ENCODE data around the gene CDH11.

The CDH11 gene

DNA sequence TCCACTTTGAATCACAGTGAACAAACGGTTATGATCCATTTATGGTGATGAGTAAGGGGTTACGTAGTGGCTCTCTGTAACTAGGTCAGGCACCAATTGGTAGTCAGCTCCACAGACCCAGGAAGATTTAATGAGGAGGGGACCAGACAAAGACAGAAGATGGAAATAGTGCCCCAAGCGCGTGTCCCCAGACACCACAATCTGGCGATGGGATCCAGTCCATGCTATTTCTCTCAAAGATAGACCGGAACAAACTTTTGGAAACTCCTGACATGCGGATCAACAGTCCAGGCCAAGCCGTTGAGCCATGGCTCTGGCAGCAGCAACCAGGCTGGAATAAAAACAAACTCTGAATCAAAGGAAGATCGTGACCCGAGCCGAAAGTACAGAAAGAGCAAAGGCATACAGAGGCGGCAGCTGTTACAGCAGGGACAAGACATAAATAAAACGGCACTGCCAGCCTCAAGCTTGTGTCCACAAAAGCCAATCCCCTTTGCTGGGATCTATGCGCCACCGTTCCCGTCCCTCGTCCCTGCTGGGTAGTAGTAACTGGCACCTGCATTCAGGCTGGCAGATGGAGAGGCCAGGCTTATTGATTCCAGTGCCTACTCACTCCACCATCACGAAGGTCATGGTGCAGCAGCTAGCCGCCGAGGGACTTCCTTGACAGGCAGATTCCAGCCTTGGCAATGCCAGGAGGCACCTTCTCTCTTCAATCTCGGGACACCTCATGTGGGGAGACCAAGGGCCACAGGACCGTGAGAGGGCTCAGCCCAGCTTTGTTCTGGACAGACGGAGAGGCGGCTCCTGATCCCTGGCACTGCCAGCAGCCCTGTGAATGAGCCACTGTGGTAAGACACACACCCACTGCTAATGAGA, 50.2 kb downstream of the CDH11 start:
- no peak for DNase-seq (ENCODE audit: low read depth in 2 of 3, low spot score in 2 of 3)

DNA sequence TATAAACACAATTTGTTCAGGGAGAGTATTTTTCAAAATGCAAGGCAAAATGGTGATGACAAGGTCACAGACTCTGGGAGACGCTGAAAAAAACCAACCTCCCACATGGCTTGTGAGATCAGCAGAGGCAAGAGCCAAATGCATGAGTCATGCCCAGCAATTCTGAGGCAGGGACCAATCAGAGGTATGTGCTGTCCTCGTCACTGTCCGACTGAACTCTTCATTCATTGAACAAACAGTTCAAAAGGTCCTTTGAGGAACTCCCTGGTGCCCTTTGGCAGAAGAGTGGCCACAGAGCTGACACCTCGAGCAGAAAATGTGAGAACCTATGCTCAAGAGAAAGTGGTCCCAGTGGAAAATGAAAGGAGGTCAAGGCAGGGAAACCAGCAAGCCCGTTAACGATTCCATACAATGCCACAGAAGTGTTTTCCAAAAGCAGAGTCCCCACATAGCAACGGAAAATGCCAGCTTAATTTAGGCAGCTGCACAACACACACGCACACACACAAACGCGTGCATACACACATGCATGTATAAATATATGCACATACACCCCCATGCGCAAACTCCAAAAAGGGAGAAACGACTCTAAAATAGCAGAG, 50.9 kb downstream of the CDH11 start:
- no peak for DNase-seq (ENCODE audit: low read depth in 2 of 3, low spot score in 2 of 3)

DNA sequence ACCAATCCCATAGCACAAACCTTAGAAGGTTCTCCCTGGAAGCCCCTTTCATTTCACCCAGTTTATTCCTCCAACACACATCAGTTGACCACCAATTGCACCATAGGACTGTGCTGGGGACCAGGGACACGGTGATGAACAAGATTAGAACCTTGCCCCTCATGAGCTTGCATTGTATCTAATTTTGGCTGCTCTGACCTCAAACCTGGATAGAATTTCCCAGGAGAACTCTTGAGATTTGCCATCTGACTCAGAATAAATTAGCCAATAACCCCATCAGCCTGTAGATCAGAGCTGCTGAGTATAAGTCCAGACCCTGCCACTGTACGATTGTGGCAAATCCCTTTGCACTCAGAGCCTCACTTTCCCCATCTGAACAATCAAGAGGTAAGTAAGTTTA, 52.1 kb downstream of the CDH11 start:
- DNase-seq (ENCODE audit: low read depth in 2 of 3, low spot score in 2 of 3), result no peak

DNA sequence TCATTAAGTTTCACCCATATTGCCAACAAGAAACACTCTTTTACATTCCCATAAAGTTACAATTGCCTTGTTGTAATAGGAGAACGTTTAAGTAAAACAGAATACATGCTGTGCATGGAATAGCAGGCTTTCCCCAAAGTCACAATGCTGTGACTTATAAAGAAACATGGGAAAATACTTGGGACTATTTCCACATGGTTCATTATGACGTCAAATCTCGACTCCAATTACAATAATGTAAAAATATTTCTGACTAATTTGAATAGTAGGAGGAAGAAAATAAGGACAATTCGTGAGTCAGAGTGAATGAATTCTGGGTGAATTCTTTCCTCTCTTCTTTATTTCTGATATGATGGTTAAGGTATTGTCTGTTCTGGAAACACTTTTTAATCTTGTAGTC, 52.8 kb downstream of the CDH11 start:
- no peak for DNase-seq (ENCODE audit: low read depth in 2 of 3, low spot score in 2 of 3)

DNA sequence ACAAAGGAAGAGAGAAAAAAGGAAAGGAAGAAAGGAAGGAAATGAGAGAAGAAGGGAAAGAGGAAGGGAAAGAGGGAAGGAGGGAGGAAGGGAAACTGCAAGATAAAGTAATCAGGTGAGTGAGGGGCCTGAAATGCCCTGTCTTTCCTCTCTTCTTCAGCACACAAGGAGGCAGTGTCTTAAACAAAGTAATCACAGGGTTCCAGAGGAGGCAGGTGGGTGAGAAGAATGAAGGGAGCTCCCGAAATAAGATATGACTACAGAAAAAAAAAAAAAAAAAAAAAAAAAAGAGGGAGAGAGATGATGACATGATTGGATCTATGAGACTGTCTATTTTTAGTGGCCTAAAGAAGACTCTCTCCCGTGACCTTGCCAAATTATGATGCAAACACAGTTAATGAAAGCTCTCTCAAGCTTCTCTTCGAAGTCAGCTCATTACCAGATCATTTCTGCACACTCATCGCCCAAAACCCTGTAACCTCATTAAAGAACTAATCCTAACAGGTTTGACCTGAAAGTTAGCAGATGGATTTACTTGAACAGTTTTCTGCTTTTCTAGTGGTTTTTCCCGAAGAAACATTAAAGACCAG, 53.6 kb downstream of the CDH11 start:
- no peak for DNase-seq (ENCODE audit: low read depth in 2 of 3, low spot score in 2 of 3)

DNA sequence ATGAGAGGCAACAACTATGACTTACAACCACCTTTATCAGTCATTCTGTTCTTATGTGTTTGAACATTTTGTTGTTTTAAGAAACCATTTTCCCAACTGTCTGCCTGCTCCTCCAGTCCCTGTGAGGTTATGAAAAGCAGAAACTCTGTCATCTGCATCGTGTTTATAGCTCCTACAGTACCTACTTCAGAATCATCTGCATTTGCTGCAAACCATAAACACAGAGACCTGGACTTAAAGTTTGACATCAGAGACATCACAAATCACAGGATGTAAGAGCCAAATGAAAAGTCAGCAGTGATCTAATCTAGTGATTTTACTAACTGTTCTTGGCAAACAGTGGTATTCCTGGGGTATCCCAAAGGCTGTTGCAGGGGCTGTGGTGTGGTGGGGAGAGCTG, 55.2 kb downstream of the CDH11 start:
- DNase-seq (ENCODE audit: low read depth in 2 of 3, low spot score in 2 of 3), result no peak

DNA sequence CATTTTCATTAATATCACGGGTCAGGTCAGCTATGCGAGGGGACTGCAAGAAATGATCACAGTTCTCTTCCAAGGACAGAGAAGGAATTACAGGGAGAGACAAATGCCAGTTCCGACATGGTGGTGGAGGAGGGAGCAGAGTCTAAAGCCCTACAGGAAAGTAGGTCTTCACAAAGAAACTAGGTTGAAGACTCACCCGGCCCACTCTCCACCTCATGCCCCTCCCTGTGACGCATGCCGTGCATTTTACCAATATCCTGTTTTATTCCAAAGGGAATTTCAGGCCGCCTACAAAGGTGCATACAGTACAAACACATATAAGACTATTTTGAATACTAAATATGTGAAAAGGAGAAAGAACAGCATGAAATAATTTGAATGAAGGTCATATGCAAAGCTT, 56.8 kb downstream of the CDH11 start:
- no peak for DNase-seq (ENCODE audit: low read depth in 2 of 3, low spot score in 2 of 3)

DNA sequence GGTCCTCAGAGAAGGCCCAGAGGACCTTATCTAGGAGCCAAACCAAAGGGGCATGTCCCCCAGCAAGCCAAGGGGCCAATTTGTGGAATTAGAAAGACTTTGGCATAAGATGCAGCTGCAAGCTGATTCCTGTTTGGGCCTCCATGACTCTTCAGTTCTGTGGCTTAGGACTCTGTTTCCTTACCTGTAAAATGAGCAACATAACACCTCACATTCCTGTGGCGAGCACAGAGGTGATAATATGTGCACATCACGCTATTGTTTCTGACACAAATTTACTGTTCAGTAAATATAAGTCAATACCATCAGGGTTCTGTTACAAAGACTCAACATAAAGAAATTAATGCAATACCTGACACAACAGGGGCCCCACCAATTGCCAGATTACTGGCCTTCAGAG, 57.7 kb downstream of the CDH11 start:
- DNase-seq (ENCODE audit: low read depth in 2 of 3, low spot score in 2 of 3), result no peak

DNA sequence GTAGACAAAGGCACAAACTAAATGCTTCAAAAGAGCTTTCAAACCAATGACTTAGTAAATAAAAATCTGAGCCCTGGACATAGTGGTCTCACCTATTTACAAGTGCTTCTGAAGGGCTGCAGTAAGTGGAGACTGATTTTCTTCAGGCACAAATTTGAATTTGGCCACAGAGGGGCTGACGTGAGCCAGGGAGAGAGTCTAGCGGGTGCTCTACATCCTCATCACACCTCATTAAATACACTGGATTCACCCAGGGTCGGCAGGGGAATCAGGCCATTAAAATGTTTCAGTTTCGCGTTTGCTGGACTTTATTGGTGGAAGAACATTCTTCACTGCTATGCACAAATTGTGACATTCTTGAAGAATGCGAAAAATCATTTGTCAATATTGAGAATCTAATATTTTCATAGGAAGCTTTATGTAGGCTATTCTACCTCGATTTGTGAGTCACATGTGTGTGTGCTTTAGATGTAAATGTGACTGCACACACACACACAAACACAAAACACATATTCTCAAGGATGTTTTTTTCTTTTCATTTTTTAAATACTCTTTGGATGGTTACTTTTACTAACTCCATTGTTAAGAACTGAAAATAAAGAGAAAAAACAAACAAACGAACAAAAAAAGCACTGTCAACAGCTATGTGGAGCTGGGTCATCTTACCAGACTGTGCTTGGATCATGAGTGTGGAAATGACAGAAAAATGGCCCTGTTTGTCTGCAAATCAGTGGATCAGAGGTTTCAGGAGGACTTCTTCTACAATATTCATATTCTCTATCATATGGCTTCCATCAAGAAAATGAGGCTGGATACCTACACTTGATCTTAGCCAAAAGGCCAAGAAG, 58.9 kb downstream of the CDH11 start:
- no peak for DNase-seq (ENCODE audit: low read depth in 2 of 3, low spot score in 2 of 3)

DNA sequence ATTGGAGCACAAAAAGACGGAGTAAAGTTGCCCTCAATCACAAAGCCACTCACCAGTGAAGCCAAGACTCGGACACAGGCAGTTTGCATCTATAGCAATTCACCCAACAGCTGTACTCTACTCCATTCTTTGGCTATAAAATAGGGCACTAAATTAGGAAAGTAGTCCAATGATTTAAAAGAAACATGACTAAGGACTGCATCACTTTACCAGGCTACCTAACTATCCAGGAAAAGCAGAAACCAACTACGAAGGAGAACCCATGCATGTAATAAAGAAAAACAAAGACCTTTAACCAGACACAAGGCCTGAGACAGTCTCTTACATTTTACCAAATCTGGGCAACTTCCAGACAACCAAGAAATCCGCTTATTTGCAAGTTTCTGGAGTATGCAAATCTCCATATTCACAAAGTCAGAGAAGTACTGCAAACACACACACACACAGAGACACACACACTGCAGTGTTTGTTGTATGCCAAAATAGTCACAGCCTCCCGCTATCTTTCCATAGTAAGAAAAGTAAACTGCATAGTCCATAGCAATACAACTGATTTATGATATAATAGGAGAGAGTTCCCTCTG, 59.8 kb downstream of the CDH11 start:
- DNase-seq (ENCODE audit: low read depth in 2 of 3, low spot score in 2 of 3), result no peak

DNA sequence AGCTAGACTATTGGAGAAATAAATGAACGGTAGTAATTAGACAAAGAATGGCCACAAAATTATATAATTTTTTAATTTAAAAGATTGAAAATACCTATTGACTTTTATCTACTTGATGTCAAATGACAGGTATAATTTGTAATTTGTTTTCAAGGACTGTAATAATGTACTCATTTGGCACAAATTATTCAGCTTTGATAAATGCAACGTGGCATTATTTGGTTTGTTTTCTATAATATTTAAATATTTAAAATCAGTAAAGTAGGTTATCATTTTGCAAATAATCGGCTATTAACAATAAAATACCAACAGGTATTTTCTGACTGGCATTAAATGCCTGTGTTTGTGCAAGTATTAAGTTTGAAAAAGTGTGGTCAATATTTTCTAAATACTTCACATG, 60.6 kb downstream of the CDH11 start:
- no peak for DNase-seq (ENCODE audit: low read depth in 2 of 3, low spot score in 2 of 3)

DNA sequence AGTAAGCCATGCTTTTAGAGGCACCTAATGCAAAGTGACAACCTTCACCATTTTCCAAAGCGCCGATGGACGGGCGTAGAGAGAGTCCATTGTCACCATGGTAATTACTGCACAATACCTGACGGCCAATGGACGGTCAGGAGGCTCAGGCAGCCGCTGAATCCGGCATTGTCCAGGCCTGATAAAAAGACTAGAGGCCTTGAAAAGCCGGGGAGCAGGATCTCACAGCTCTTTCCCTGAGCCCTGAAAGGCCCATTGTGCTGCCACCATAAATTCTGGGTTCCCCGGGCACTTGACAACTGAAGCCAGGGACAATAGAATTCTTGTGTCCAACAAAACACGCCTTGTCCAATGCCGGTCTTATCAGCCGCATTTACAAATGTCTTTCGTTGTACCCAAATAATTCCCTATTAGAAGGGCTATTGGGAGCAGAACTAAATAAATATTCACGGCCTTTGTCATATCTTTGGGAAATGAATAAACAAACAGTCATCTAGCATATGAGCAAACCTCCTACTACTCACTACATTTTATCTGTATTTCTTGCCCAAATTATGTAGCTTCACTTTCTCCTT, 62.4 kb downstream of the CDH11 start:
- no peak for DNase-seq (ENCODE audit: low read depth in 2 of 3, low spot score in 2 of 3)

DNA sequence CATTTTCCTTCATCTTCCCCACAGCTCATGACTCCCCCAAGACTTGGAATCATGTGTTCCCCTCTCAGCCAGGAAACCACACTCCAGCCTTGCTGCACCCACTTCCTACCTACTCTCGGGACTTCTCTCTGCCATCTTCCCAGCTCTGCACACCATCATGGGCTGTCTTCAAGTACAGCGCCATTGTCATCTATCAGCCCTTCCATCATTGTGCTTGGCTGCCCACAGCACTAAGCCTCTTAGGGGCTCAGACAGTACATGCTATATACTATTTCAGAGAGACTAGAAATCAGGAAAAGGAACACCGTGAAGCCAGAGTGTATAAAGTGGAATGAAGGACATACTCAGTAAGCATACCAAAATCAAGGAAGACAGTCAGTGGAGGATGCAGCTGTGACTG, 64.7 kb downstream of the CDH11 start:
- DNase-seq (ENCODE audit: low read depth in 2 of 3, low spot score in 2 of 3), result no peak

DNA sequence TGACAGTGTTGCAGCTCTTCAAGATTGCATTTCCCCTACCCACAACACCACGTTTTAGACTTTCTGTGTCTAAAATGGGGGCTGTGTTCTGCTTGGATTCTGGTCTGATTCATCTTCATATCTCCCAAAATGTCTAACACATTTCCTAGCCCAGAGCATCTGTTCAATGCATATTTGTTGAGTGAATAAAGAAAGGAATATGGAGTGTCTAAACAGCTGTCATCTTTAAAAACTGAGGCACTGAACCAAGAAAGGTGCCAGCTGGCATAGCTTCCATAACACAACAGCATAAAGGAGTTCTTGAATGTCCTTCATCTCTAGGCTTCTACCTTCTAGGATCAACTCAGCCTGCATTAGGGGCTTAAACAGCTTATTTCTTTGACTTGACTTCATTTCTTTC, 67.4 kb downstream of the CDH11 start:
- no peak for DNase-seq (ENCODE audit: low read depth in 2 of 3, low spot score in 2 of 3)

DNA sequence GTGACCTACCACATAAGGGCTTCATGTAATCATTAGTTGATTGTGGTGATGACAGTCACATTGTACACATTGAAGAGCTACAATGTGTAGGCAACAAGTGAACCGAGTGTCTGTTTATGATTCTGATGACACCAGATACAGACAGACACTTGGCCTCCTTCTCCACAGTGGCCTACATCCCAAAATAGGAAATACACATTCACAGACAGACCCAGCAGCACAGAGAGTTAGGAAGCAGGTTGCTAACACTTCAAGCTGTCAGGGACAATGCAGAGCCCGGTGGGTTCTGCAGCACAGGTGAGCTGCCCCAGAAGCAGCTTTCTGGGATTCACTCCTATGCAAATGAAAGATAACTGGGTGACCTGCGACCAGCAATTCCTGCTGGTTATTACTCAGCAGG, 72.2 kb downstream of the CDH11 start:
- DNase-seq (ENCODE audit: low read depth in 2 of 3, low spot score in 2 of 3), result no peak

DNA sequence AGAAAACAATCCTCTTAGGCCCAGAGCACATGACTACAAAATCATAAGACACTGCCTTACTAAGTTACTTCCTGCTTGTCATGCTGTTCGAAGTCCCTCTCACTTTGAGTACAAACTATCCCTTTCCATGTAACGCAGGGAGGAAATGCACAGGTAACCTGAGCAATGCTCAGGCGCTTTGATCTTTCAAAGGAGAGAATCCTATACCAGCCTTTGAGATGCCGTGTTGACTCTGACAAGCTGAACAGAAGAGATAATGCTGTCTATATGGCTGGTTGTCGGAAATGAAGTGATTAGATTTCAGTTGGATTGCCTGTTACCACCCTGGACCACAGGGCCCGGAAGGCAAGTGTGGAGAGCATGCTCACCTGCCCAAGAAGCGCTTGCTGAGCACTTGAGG, 75.9 kb downstream of the CDH11 start:
- DNase-seq (ENCODE audit: low read depth in 2 of 3, low spot score in 2 of 3), result no peak

DNA sequence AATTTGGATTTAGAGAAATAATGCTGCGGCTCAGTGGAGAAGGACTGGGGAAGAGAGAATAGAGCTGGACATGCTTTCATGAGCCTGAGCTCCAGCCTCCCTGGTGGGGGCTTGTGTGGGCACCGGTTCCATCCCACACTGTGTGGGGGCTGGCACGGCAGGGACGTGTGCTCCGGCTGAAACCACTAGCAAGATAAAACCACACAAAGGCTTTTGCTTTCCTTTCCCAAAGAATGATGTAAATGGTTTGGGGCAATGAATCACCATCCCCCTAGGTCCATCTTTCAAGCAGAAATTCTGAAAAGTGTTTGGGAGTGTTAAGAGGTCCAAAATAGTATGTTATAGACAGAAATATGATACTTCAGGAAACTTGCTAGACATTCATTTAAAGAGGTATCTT, 77.0 kb downstream of the CDH11 start:
- no peak for DNase-seq (ENCODE audit: low read depth in 2 of 3, low spot score in 2 of 3)

DNA sequence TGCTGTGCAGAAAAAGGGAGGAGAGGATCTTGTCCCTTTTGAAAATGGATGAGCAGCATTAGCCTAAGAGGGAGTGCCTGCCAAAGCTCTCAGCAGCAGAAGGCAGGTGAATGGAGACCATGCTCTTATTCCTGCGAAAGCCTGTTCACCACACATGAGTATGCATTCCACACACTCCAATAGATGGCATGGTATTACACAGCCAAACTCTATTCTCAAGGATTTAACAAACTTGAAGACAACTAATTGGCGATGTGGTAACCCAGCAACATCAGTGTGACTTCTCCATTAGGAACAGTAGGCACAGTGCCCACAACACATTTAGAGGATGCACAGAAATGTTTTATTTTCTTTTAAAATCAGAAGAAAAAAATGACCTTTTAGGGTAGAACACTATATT, 77.8 kb downstream of the CDH11 start:
- DNase-seq (ENCODE audit: low read depth in 2 of 3, low spot score in 2 of 3), result no peak

DNA sequence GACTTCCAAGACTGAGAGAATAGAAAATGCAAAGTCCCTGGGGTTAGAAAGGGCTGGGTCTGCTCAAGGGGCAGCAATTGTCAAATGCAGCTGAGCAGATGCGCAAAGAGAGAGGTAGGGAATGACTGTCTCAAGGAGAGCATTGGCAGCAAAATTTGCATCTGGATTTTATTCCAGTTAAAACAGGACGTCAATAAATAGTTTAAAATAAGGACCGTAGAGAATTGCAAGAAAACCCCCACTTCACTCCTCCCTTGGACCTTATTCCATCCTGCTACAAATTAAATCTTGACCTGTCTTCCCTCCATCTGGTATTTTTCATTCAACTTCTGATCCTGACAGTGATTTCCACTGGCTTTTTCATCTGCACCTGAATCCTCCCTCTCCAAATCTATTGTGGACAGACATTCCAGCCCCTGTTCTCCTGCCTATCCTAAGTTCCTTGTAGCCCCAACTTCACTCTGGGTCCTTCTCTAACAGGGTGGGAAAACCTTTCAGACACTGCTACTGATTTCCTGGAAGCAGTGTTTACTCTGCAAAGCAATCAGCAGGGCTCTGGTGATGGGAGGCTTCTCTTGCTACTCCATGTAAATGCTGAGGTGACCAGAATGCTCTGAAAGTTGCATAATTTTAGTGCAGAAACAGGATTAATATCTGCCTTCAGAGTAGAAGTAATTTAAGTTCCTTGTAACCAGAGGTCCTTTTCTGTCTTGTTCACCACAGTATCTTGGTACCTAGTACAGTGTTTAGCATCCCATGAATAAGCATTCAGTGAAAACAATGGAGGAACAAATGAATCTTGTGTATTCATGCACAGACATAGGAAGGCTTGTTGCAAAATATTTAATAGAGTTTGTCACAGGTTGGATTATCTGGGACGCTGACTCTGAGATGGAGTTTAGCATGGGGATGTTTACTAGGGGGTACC, 79.2 kb downstream of the CDH11 start:
- no peak for DNase-seq (ENCODE audit: low read depth in 2 of 3, low spot score in 2 of 3)

DNA sequence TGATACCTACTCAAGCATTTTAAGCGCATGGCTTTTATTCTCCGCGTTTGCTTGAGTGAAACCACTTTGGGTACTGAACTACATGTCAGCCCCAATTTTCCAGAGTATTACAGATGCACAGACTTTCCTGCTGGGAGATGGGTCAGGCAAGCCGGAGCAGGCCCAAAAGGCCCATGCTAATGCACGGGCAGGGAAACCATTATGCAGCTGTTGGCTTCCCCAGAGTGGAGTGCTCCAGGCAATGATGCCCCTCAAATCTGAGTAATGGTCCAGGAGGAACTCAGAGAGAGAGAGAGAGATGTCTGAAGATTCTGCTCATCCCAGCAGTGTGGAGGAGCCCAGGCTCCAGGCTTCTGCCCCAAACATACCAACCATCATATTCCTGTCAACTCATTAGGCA, 80.2 kb downstream of the CDH11 start:
- no peak for DNase-seq (ENCODE audit: low read depth in 2 of 3, low spot score in 2 of 3)
